GM03348 (cell line): ENCODE results near the gene GCSAML.

Experiments used
- DNase-seq: peaks from one replicate; pipeline ENCODE4 v3.0.0; 2012; ENCODE audit warnings: low spot score

GCSAML gene

GRCh38 chr1:247574664-247575063 is 25.7 kb downstream of the GCSAML start:
- DNase-seq: no peak

GRCh38 chr1:247576514-247576913 is 27.6 kb downstream of the GCSAML start:
- DNase-seq: peak; percentile 10

- DNase-seq: no peak
Measured at GRCh38 chr1:247578946-247579460, 30.1 kb downstream of the GCSAML start.

- DNase-seq: no peak
Measured at GRCh38 chr1:247588060-247588459, 39.1 kb downstream of the GCSAML start, which contains the start of gene OR2G2. OR2G2 (plus strand) TSS chr1:247588360; CDS start chr1:247588360, 0 bp downstream.

GRCh38 chr1:247605286-247605685 is 56.4 kb downstream of the GCSAML start, which contains the start of gene OR2G3:
OR2G3 (plus strand) TSS chr1:247605586; CDS start chr1:247605586, 0 bp downstream.
- no peak for DNase-seq

GRCh38 chr1:247613405-247613804 is 64.5 kb downstream of the GCSAML start:
- no peak for DNase-seq

- no peak for DNase-seq
Measured at GRCh38 chr1:247614625-247615024, 65.7 kb downstream of the GCSAML start.
